GM06990 (cell line): ENCODE data around the gene BTNL9.

Experiments used
- DNase-seq: peaks from one replicate; pipeline ENCODE4 v3.0.0-alpha.2; 2011; ENCODE audit not compliant: insufficient read length; ENCODE audit errors: extremely low read depth
- H3K27me3 ChIP-seq: replicated peaks from 2 replicates; pipeline ENCODE4 v1.6.0; 2011; ENCODE audit warnings: low read length; ENCODE audit not compliant: control insufficient read depth, insufficient read depth
- H3K36me3 ChIP-seq: 2 replicates; pipeline ENCODE4 v1.5.1; 2011; ENCODE audit warnings: low read length; ENCODE audit not compliant: control insufficient read depth, insufficient read depth
- H3K4me3 ChIP-seq: replicated peaks from 2 replicates; pipeline ENCODE4 v1.5.1; 2011; ENCODE audit warnings: low read depth, mild to moderate bottlenecking, control low read depth, low read length
- CTCF ChIP-seq: IDR thresholded peaks from 2 replicates; pipeline ENCODE4 v1.5.1; 2011; ENCODE audit warnings: low read length, control low read depth, mild to moderate bottlenecking, inconsistent platforms; ENCODE audit not compliant: insufficient read depth, poor library complexity, severe bottlenecking

The BTNL9 gene

DNA sequence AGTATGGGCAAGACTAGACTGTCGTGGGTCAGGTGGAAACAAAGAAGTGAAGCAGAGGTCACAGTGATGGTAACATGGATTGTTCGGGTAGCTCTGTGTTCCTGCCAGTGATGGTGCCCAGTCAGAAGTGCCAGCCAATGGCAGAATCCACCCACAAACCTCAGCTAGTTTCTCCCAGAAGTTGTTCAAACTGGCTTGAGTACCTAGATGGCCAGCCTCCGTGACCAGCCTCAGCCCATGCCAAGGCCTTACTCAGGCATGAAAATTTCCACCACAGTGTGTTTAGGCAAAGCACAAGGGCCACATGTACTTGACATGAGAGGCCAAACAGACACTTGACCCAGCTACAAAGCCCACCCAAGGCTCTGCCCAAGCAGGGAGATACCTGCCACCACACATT, 19.4 kb upstream of the BTNL9 start:
- H3K4me3 ChIP-seq = no peak overlapping the region
- H3K36me3 ChIP-seq = no peaks in the 10 kb centered on the region
- no peak for DNase-seq
- TF ChIP-seq CTCF = no peak
- H3K27me3 ChIP-seq = no peaks in the 10 kb centered on the region

DNA sequence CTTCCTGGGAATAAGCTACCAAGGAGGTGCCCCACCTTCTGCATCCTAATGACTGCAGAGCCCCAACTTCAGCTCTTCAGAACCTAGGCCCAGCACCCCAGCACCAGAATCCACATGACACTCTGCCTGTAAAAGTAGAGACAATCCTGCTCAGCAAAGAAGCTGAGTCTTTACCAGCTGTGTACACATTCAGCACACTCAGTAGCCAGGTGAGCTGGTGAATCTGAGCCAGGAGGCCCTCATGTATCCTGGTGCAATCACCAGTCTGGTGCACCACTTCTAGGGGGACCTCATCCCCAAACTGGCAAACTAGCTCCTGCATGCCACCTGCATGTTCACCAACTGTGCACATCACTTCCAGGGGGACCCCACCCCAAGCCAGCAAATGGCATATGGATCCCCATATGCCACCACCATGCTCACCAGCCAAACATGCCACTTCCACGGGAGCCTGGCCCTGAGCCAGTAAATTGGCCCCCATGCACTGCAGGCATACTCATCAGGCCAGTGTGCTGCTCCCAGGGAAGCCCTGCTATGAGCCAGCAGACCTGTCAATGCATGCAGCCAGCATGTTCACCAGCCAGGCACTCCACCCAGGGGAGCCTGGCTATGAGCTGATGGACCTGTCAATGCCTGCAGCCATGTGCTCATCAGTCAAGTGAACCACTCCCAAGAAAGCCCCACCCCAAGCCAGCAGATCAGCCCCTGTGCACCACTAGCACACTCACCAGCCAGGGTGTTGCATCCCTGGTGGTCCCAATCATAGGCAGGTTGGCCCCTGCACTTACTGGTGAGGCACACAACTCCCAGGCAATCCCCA, 15.6 kb upstream of the BTNL9 start:
- Histone ChIP-seq H3K27me3 (no peaks in the 10 kb centered on the region), H3K4me3 (no peak overlapping the region), H3K36me3 (no peaks in the 10 kb centered on the region)
- no peak for TF ChIP-seq CTCF
- DNase-seq = no peak

GRCh38 chr5:181027452-181028031, 12.5 kb upstream of the BTNL9 start:
- no peak for TF ChIP-seq CTCF
- H3K27me3 ChIP-seq = no peaks in the 10 kb centered on the region
- no peak overlapping the region for H3K4me3 ChIP-seq
- no peak for DNase-seq
- no peaks in the 10 kb centered on the region for H3K36me3 ChIP-seq

- no peaks in the 10 kb centered on the region for H3K36me3 ChIP-seq
- H3K4me3 ChIP-seq = no peak overlapping the region
- no peak for DNase-seq
- no peaks in the 10 kb centered on the region for H3K27me3 ChIP-seq
- TF ChIP-seq CTCF = no peak
Observed at GRCh38 chr5:181028032-181028819, 11.8 kb upstream of the BTNL9 start.

DNA sequence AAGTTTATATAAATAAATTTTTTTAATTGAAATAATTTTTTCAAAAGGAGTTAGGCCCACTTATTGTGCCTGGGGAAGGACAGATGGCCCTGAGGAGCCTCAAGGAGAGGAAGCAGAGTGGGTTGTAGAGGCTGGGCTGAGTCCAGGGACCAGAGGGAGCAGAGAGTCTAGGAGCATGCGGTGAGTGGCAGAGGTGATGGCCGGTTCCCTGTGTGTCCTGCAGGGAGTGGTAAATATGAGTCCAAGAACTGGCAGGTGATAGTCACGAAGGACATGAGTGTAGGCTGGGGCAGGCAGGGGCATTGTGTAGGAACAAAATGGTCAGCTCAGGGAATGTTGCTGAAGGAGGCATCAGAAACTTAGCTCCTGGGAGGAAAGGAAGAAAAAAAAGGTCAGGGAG, 8.3 kb upstream of the BTNL9 start:
- DNase-seq = no peak
- no peaks in the 10 kb centered on the region for H3K27me3 ChIP-seq
- H3K36me3 ChIP-seq = no peaks in the 10 kb centered on the region
- no peak for TF ChIP-seq CTCF
- H3K4me3 ChIP-seq = no peak overlapping the region
